Measurements from ENCODE around the gene NEURL1B.
A peak's percentile ranks its signal among the peaks of the same experiment; 100 is the strongest.
"Not testable (repeated sequence)": the region's sequence is repeated elsewhere in the genome, so short reads cannot be mapped to it uniquely, and the experiment has no call there.

NEURL1B gene

DNA sequence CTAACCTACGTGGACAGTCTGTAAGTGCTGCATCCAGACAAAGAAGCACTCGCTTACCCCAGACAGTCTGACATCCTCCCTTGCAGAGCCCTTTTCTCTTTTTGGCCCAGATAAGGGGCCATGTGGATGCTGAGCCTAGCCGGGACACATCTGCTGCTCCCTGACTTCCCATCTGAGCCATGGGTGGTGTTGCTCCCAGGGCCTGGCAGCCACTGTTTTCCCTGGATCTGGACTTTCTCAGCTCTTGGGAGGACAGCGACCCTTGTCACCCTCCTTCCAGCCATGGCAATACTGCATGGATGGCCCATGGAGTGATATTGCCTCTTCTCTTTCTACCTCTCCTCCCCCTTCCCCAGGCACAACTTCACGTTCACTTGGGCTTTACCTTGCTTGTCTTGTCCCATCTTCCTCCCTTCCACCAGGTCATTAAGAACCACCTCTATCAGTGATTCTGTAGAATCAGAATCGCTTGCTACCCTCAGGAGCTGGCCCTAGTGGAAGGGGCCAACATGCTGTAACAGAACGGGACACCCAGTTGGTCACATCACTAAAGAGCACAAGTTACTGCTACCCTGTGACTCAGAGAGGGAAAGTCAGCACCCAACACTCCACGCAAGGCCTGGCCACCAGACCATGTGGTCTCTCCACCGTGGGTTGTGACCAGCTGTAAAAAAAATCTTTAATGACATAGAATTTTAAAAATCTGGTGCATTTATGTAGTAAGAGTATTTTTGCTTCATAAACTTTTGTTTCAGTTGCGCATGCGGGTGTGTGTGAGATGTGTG, 4.4 kb downstream of the NEURL1B start:
- H3K9ac ChIP-seq (ENCODE audit: low read length): no peak overlapping the region
- H3K27me3 ChIP-seq (replicated peaks; ENCODE audit: control insufficient read depth, insufficient read depth, low read length): peaks cover 7% of the 10 kb centered on the region
- no peak for DNase-seq (ENCODE audit: low read depth)
- H3K36me3 ChIP-seq (ENCODE audit: control insufficient read depth, insufficient read depth, low read length, severe bottlenecking): no peaks in the 10 kb centered on the region
- H3K4me1 ChIP-seq (ENCODE audit: control insufficient read depth, insufficient read depth, low read length): peaks cover 4% of the 10 kb centered on the region
- no peak overlapping the region for H3K4me3 ChIP-seq (ENCODE audit: low read length)
- H3K9me3 ChIP-seq (ENCODE audit: control insufficient read depth, low read length): no peaks in the 10 kb centered on the region

GRCh38 chr5:172646716-172647285, 5.7 kb downstream of the NEURL1B start:
- peaks cover 4% of the 10 kb centered on the region for H3K27me3 ChIP-seq (replicated peaks; ENCODE audit: control insufficient read depth, insufficient read depth, low read length)
- H3K9ac ChIP-seq (ENCODE audit: low read length): no peak overlapping the region
- no peak for DNase-seq (ENCODE audit: low read depth)
- H3K4me1 ChIP-seq (ENCODE audit: control insufficient read depth, insufficient read depth, low read length): no peaks in the 10 kb centered on the region
- no peaks in the 10 kb centered on the region for H3K9me3 ChIP-seq (ENCODE audit: control insufficient read depth, low read length)
- H3K4me3 ChIP-seq (ENCODE audit: low read length): no peak overlapping the region
- H3K36me3 ChIP-seq (ENCODE audit: control insufficient read depth, insufficient read depth, low read length, severe bottlenecking): no peaks in the 10 kb centered on the region

GRCh38 chr5:172647352-172648012, 6.4 kb downstream of the NEURL1B start:
- H3K4me1 ChIP-seq (ENCODE audit: control insufficient read depth, insufficient read depth, low read length): no peaks in the 10 kb centered on the region
- H3K4me3 ChIP-seq (ENCODE audit: low read length): no peak overlapping the region
- no peak overlapping the region for H3K9ac ChIP-seq (ENCODE audit: low read length)
- H3K36me3 ChIP-seq (ENCODE audit: control insufficient read depth, insufficient read depth, low read length, severe bottlenecking): no peaks in the 10 kb centered on the region
- H3K27me3 ChIP-seq (replicated peaks; ENCODE audit: control insufficient read depth, insufficient read depth, low read length): peaks cover 4% of the 10 kb centered on the region
- no peak for DNase-seq (ENCODE audit: low read depth)
- no peaks in the 10 kb centered on the region for H3K9me3 ChIP-seq (ENCODE audit: control insufficient read depth, low read length)

DNA sequence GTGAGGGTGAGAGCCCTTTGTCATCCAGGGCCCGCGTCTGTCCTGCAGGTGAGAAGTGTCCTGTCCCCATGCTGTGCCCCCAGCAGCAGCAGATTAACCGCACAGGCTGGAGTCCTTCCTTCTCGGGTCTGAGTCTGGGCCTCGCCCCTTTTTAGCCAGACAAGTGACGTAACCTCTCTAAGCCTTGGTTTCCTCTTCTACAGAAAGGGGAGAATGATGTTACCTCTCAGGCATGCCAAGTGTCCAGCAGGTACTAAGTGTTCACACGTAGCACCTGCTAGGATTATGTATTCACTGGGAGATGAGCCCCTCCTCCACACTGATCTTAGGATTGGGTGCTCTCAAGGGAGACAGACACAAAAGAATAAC, 6.9 kb downstream of the NEURL1B start:
- no peaks in the 10 kb centered on the region for H3K36me3 ChIP-seq (ENCODE audit: control insufficient read depth, insufficient read depth, low read length, severe bottlenecking)
- DNase-seq (ENCODE audit: low read depth): no peak
- no peaks in the 10 kb centered on the region for H3K4me1 ChIP-seq (ENCODE audit: control insufficient read depth, insufficient read depth, low read length)
- H3K9ac ChIP-seq (ENCODE audit: low read length): no peak overlapping the region
- H3K9me3 ChIP-seq (ENCODE audit: control insufficient read depth, low read length): no peaks in the 10 kb centered on the region
- peaks cover 4% of the 10 kb centered on the region for H3K27me3 ChIP-seq (replicated peaks; ENCODE audit: control insufficient read depth, insufficient read depth, low read length)
- H3K4me3 ChIP-seq (ENCODE audit: low read length): no peak overlapping the region

GRCh38 chr5:172648755-172649154, 7.7 kb downstream of the NEURL1B start:
- H3K36me3 ChIP-seq (ENCODE audit: control insufficient read depth, insufficient read depth, low read length, severe bottlenecking): no peaks in the 10 kb centered on the region
- H3K27me3 ChIP-seq (replicated peaks; ENCODE audit: control insufficient read depth, insufficient read depth, low read length): peaks cover 4% of the 10 kb centered on the region
- H3K9ac ChIP-seq (ENCODE audit: low read length): no peak overlapping the region
- H3K4me3 ChIP-seq (ENCODE audit: low read length): no peak overlapping the region
- DNase-seq (ENCODE audit: low read depth): no peak
- no peaks in the 10 kb centered on the region for H3K4me1 ChIP-seq (ENCODE audit: control insufficient read depth, insufficient read depth, low read length)
- H3K9me3 ChIP-seq (ENCODE audit: control insufficient read depth, low read length): no peaks in the 10 kb centered on the region

DNA sequence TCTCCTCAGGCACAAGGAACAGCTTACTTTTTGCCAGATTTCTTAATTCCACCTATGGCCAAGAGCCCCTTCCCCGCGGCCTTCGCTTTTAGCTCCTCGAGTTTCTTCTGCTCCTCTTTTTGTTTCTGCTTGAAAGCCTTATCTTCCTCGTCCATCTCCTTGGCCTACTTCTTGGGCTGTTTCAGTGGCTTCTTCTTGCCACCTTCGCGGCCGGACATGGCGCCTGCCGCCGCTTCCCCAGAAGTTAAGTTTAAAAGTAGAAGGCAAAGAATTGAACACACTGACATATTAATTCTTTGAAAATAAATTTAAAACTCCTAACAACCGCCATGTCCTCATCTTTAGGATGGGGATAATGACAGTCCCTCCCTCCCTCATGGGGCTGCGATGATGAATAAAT, 15.4 kb downstream of the NEURL1B start:
- H3K27me3 ChIP-seq (replicated peaks; ENCODE audit: control insufficient read depth, insufficient read depth, low read length); H3K36me3 ChIP-seq (ENCODE audit: control insufficient read depth, insufficient read depth, low read length, severe bottlenecking); H3K9ac ChIP-seq (ENCODE audit: low read length); H3K4me1 ChIP-seq (ENCODE audit: control insufficient read depth, insufficient read depth, low read length); DNase-seq (ENCODE audit: low read depth); H3K4me3 ChIP-seq (ENCODE audit: low read length): not testable (repeated sequence)
- peaks cover 13% of the 10 kb centered on the region for H3K9me3 ChIP-seq (ENCODE audit: control insufficient read depth, low read length)

DNA sequence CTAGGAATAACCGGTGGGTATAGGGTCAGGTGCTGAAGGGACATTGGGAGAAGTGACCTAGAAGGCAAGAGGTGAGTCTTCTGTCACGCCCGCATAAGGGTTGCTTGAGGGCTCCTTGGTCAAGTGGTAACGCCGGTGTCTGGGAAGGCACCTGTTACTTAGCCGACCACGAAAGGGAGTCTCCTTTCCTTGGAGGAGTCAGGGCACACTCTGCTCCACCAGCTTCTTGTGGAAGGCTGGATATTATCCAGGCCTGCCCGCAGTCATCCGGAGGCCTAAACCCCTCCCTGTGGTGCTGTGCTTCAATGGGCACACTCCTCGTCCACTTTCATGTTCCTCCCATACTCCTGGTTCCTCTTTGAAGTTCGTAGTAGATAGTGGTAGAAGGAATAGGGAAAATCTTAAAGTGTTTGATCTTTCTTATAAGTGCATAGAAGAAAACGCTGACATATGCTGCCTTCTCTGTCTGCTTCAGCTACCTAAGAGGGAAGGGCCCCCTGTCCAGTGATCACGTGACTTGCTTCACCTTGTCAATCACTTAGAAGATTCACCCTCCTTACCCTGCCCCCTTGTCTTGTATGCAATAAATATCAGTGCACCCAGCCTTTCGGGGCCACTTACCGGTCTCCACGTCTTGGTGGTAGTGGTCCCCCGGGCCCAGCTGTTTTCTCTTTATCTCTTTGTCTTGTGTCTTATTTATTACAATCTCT, 16.6 kb downstream of the NEURL1B start:
- H3K9me3 ChIP-seq (ENCODE audit: control insufficient read depth, low read length): peaks cover 13% of the 10 kb centered on the region
- not testable (repeated sequence) for H3K4me1 ChIP-seq (ENCODE audit: control insufficient read depth, insufficient read depth, low read length); H3K27me3 ChIP-seq (replicated peaks; ENCODE audit: control insufficient read depth, insufficient read depth, low read length); H3K4me3 ChIP-seq (ENCODE audit: low read length); H3K36me3 ChIP-seq (ENCODE audit: control insufficient read depth, insufficient read depth, low read length, severe bottlenecking); H3K9ac ChIP-seq (ENCODE audit: low read length); DNase-seq (ENCODE audit: low read depth)

GRCh38 chr5:172658391-172658790, 17.3 kb downstream of the NEURL1B start:
- Histone ChIP-seq H3K36me3 (ENCODE audit: control insufficient read depth, insufficient read depth, low read length, severe bottlenecking) (no peaks in the 10 kb centered on the region), H3K4me1 (ENCODE audit: control insufficient read depth, insufficient read depth, low read length) (peaks cover 5% of the 10 kb centered on the region), H3K27me3 (replicated peaks; ENCODE audit: control insufficient read depth, insufficient read depth, low read length) (no peaks in the 10 kb centered on the region), H3K9me3 (ENCODE audit: control insufficient read depth, low read length) (peaks cover 13% of the 10 kb centered on the region), H3K9ac (ENCODE audit: low read length) (no peak overlapping the region), H3K4me3 (ENCODE audit: low read length) (no peak overlapping the region)
- DNase-seq (ENCODE audit: low read depth): no peak

GRCh38 chr5:172658961-172659501, 18.0 kb downstream of the NEURL1B start:
- Histone ChIP-seq H3K36me3 (ENCODE audit: control insufficient read depth, insufficient read depth, low read length, severe bottlenecking) (no peaks in the 10 kb centered on the region), H3K9me3 (ENCODE audit: control insufficient read depth, low read length) (peaks cover 13% of the 10 kb centered on the region), H3K4me3 (ENCODE audit: low read length) (no peak overlapping the region), H3K27me3 (replicated peaks; ENCODE audit: control insufficient read depth, insufficient read depth, low read length) (no peaks in the 10 kb centered on the region), H3K9ac (ENCODE audit: low read length) (no peak overlapping the region), H3K4me1 (ENCODE audit: control insufficient read depth, insufficient read depth, low read length) (peaks cover 5% of the 10 kb centered on the region)
- DNase-seq (ENCODE audit: low read depth): peak; percentile 15

DNA sequence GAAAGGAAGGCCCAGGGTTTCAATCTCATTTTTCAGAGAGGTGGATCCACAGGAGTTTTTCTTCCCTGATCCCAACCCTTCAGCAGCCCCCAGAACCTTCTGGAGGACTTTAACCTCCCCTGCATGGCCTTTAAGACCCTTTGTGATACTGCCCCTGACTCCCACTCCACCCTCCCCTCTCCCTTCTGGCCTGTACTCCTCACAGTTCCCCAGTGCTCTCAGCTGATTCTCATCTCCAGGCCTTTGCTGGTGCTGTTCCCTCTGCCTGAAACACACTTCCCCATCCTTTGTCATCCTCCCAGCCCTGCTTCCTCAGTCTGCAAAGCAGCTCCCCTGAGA, 18.5 kb downstream of the NEURL1B start:
- DNase-seq (ENCODE audit: low read depth): no peak
- Histone ChIP-seq H3K27me3 (replicated peaks; ENCODE audit: control insufficient read depth, insufficient read depth, low read length) (no peaks in the 10 kb centered on the region), H3K9ac (ENCODE audit: low read length) (no peak overlapping the region), H3K36me3 (ENCODE audit: control insufficient read depth, insufficient read depth, low read length, severe bottlenecking) (no peaks in the 10 kb centered on the region), H3K9me3 (ENCODE audit: control insufficient read depth, low read length) (peaks cover 13% of the 10 kb centered on the region), H3K4me1 (ENCODE audit: control insufficient read depth, insufficient read depth, low read length) (peaks cover 5% of the 10 kb centered on the region), H3K4me3 (ENCODE audit: low read length) (no peak overlapping the region)

Measured in adipocyte (in vitro differentiated cells).